Measurements from ENCODE around the gene AGO1.

DNA sequence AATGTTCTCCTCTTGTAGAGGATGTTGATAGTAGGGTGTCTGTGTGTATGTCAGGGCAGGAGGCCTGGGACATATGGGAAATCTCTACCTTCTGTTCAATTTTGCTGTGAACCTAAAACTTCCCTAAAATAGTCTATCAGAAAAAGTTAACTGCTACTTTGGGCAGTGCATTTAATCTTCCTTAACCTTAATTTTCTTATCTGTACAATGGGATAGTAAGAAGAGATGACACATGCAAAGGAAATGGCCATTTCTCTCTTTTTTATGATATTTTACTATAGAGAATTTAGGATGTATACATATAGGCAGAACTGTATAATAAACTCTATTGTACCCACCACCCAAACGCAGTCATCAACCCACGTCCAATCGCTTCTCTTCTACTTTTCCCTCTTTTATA, 56.5 kb downstream of the AGO1 start:
- TF ChIP-seq YY1 (IDR thresholded peaks at IDR 0.05; ENCODE audit: insufficient read depth, insufficient read length) (no peak), SUZ12 (IDR thresholded peaks at IDR 0.05; ENCODE audit: extremely low read depth, insufficient read depth, insufficient read length) (no peak)

All from NT2/D1 (cell line).